HUES48 (cell line): ENCODE data around the gene PRKCQ.
A peak's percentile ranks its signal among the peaks of the same experiment; 100 is the strongest.

Source experiments
- H3K27ac ChIP-seq: one replicate; pipeline ENCODE4 v1.7.0; 2013; ENCODE audit warnings: low read depth, low read length, inconsistent platforms
- H3K27me3 ChIP-seq: 2 replicates; pipeline ENCODE4 v1.6.1; 2013; ENCODE audit warnings: mild to moderate bottlenecking, low read length; ENCODE audit not compliant: control insufficient read depth, insufficient read depth
- H3K36me3 ChIP-seq: 2 replicates; pipeline ENCODE4 v1.6.1; 2013; ENCODE audit warnings: low read length; ENCODE audit not compliant: control insufficient read depth, insufficient read depth
- H3K4me1 ChIP-seq: 2 replicates; pipeline ENCODE4 v1.6.1; 2013; ENCODE audit warnings: mild to moderate bottlenecking, low read length; ENCODE audit not compliant: control insufficient read depth, insufficient read depth
- H3K4me3 ChIP-seq: 2 replicates; pipeline ENCODE4 v1.5.1; 2013; ENCODE audit warnings: mild to moderate bottlenecking, low read depth, low read length
- H3K9ac ChIP-seq: 2 replicates; pipeline ENCODE4 v1.6.1; 2013; ENCODE audit warnings: mild to moderate bottlenecking, low read depth, low read length, moderate library complexity
- H3K9me3 ChIP-seq: 2 replicates; pipeline ENCODE4 v1.6.1; 2013; ENCODE audit warnings: low read length; ENCODE audit not compliant: control insufficient read depth, insufficient read depth

PRKCQ gene

GRCh38 chr10:6407034-6407721 lies 172.9 kb downstream of the PRKCQ start:
- Histone ChIP-seq H3K27me3 (no peaks in the 10 kb centered on the region), H3K9ac (no peak overlapping the region), H3K9me3 (no peaks in the 10 kb centered on the region), H3K36me3 (no peaks in the 10 kb centered on the region), H3K4me3 (no peak overlapping the region), H3K4me1 (no peaks in the 10 kb centered on the region), H3K27ac (no peak overlapping the region)

DNA sequence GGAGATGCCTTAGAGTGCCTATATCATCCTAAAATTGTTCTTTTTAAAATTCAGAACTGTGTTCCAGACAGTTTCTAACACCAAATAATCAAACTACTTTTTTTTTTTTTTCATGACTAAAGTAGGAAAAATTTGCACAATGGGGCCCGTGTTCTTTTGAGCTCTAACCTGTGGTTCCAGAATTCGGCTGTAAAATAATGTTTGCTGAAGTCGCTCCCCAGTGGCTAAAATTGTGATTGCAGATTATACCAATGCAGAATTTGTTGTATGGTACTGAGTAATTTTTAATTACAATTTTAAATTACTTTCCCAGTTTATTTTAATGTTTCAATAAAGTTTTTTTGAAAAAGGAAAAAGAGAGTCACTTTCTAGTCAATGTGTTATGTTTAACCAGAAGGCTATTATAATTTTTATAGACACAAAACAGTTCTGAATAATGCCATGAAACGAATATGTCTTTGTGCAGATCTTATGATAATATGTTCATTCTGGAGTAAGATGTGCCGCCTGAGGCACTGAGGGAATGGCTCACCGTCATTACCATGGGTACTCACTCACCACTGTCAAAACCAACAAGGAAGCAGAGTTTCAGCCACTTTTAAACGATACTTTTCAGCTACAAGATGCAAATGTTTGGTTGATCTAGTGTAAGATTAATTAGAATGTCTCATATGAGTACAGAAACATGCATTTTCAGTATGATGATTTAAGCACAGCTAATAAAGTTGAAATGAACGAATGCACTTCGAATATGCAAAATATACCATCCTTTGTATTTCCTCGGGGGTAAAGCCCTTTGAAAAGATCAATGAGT lies 173.6 kb downstream of the PRKCQ start:
- H3K27ac ChIP-seq = no peak overlapping the region
- H3K36me3 ChIP-seq = no peaks in the 10 kb centered on the region
- H3K4me1 ChIP-seq = peaks cover 3% of the 10 kb centered on the region
- no peaks in the 10 kb centered on the region for H3K9me3 ChIP-seq
- no peaks in the 10 kb centered on the region for H3K27me3 ChIP-seq
- no peak overlapping the region for H3K4me3 ChIP-seq
- no peak overlapping the region for H3K9ac ChIP-seq

- H3K9me3 ChIP-seq = no peaks in the 10 kb centered on the region
- no peaks in the 10 kb centered on the region for H3K27me3 ChIP-seq
- H3K36me3 ChIP-seq = no peaks in the 10 kb centered on the region
- no peak overlapping the region for H3K9ac ChIP-seq
- H3K4me3 ChIP-seq = no peak overlapping the region
- H3K27ac ChIP-seq = no peak overlapping the region
- H3K4me1 ChIP-seq = peaks cover 7% of the 10 kb centered on the region
Observed at GRCh38 chr10:6405713-6406112, 174.4 kb downstream of the PRKCQ start.

DNA sequence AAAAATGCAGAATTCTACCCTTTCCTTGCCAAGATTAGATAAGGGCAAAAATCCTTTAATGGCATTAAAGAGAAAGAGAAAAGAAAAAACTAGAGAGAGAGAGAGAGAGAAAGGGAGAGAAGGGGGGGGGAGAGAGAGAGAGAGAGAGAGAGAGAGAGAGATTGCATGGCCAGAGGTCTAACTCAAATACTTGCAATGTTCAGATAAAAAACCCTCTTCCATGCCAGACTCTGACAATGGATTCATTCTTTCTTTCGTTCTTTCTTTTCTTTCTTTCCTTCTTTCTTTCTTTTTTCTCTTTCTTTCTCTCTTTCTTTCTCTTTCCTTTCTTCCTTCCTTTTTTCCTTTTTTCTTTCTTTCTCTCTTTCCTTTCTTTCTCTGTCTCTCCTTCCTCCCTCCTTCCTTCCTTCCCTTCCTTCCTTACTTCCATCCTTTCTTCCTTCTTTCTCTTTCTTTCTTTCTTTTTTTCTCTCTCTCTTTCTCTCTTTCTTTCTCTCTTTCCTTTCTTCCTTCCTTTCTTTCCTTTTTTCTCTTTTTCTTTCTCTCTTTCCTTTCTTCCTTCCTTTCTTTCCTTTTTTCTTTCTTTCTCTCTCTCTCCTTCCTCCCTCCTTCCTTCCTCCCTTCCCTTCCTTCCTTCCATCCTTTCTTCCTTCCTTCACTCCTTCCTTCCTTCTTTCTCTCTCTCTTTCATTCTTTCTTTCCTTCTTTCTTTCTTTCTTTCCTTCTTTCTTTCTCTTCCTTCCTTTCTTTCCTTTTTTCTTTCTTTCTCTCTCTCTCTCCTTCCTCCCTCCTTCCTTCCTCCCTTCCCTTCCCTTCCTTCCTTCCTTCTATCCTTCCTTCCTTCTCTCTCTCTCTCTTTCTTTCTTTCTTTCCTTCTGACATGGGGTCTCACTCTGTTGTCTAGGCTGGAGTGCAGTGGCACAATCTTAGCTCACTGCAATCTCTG lies 175.7 kb downstream of the PRKCQ start:
- Histone ChIP-seq H3K27me3 (no peaks in the 10 kb centered on the region), H3K9ac (no peak overlapping the region), H3K27ac (no peak overlapping the region), H3K9me3 (no peaks in the 10 kb centered on the region), H3K4me1 (peaks cover 16% of the 10 kb centered on the region), H3K36me3 (no peaks in the 10 kb centered on the region), H3K4me3 (no peak overlapping the region)

DNA sequence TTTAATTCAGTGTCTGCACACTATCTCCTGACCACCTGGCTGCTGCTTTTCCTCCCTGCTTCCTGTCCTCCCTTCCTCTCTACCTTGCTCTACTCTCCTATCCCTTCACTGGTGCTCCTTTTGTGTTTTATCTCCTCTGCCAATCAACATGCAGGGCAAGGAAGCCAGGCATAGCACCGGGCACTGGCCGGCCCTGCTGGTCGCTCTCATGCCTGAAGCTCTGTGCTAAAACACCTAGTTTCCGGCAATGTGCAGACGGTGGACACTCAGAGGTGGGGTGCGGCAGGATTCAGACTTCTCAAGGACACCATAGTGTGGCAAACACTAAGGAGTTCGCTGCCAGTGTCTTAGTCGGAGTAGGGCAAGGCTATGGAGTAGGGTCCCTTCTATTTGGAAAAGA lies 177.1 kb downstream of the PRKCQ start:
- no peak overlapping the region for H3K4me3 ChIP-seq
- no peaks in the 10 kb centered on the region for H3K9me3 ChIP-seq
- no peak overlapping the region for H3K9ac ChIP-seq
- peaks cover 18% of the 10 kb centered on the region for H3K4me1 ChIP-seq
- H3K27ac ChIP-seq = no peak overlapping the region
- no peaks in the 10 kb centered on the region for H3K27me3 ChIP-seq
- H3K36me3 ChIP-seq = no peaks in the 10 kb centered on the region

DNA sequence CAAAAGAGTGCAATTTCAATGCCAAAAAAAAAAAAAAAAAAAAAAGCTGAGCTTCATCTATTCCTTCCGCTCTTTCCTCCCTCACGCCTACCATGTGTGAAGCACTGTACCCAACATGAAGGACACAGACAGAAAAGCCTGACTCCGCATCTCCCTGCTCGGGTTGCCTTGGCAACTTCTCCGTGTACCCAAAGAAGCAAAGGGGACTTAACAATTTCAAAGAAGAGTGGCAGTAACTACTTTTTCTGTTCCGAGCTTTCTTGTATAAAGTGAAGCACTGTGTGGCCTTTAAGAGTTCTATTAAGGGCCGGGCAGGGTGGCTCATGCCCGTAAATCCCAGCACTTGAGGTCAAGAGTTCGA lies 177.7 kb downstream of the PRKCQ start:
- no peak overlapping the region for H3K27ac ChIP-seq
- no peaks in the 10 kb centered on the region for H3K27me3 ChIP-seq
- H3K4me1 ChIP-seq = peaks cover 18% of the 10 kb centered on the region
- no peaks in the 10 kb centered on the region for H3K9me3 ChIP-seq
- H3K4me3 ChIP-seq = no peak overlapping the region
- H3K36me3 ChIP-seq = no peaks in the 10 kb centered on the region
- no peak overlapping the region for H3K9ac ChIP-seq

GRCh38 chr10:6401558-6402348 lies 178.3 kb downstream of the PRKCQ start:
- no peak overlapping the region; the same call in 1 of the 2 replicates for H3K9ac ChIP-seq
- peak overlapping the region; percentile 3 for H3K27ac ChIP-seq
- H3K36me3 ChIP-seq = no peaks in the 10 kb centered on the region
- H3K27me3 ChIP-seq = no peaks in the 10 kb centered on the region
- no peaks in the 10 kb centered on the region for H3K9me3 ChIP-seq
- peaks cover 18% of the 10 kb centered on the region for H3K4me1 ChIP-seq
- H3K4me3 ChIP-seq = peak overlapping the region; percentile 35; the same call in 1 of the 2 replicates

GRCh38 chr10:6400821-6401465 lies 179.1 kb downstream of the PRKCQ start:
- Histone ChIP-seq H3K27me3 (no peaks in the 10 kb centered on the region), H3K9ac (no peak overlapping the region; the same call in 1 of the 2 replicates), H3K4me1 (peaks cover 18% of the 10 kb centered on the region), H3K27ac (no peak overlapping the region), H3K4me3 (no peak overlapping the region), H3K36me3 (no peaks in the 10 kb centered on the region), H3K9me3 (no peaks in the 10 kb centered on the region)

GRCh38 chr10:6400331-6400730 lies 179.7 kb downstream of the PRKCQ start:
- Histone ChIP-seq H3K9me3 (no peaks in the 10 kb centered on the region), H3K27me3 (no peaks in the 10 kb centered on the region), H3K9ac (no peak overlapping the region), H3K27ac (no peak overlapping the region), H3K4me3 (no peak overlapping the region), H3K4me1 (peaks cover 18% of the 10 kb centered on the region), H3K36me3 (no peaks in the 10 kb centered on the region)

- H3K27me3 ChIP-seq = no peaks in the 10 kb centered on the region
- no peak overlapping the region for H3K9ac ChIP-seq
- peaks cover 18% of the 10 kb centered on the region for H3K4me1 ChIP-seq
- no peak overlapping the region for H3K27ac ChIP-seq
- no peaks in the 10 kb centered on the region for H3K36me3 ChIP-seq
- no peaks in the 10 kb centered on the region for H3K9me3 ChIP-seq
- no peak overlapping the region for H3K4me3 ChIP-seq
Observed at GRCh38 chr10:6399879-6400278, 180.2 kb downstream of the PRKCQ start.
